GM18867 (cell line): ENCODE results near the gene TBC1D25.
A peak's percentile ranks its signal among the peaks of the same experiment; 100 is the strongest.

Source experiments
- ATAC-seq: cut with Tn5 transposase; IDR thresholded peaks from one replicate; pipeline ENCODE4 v1.9.1; 2021; ENCODE audit warnings: mild to moderate bottlenecking, moderate library complexity; ENCODE audit not compliant: unreplicated experiment

The TBC1D25 gene

GRCh38 chrX:48539345-48540027, at the start of gene TBC1D25:
TSS of gene TBC1D25 (plus strand) at chrX:48539714. CDS start at chrX:48539798, 84 bp downstream.
- peak; percentile 77 for ATAC-seq

GRCh38 chrX:48489892-48490291, 49.6 kb upstream of the TBC1D25 start:
- ATAC-seq, result no peak

GRCh38 chrX:48490661-48491060, 48.9 kb upstream of the TBC1D25 start:
- no peak for ATAC-seq

- ATAC-seq, result no peak
Observed at GRCh38 chrX:48491809-48492208, 47.7 kb upstream of the TBC1D25 start.

GRCh38 chrX:48492293-48492910, 47.1 kb upstream of the TBC1D25 start:
- ATAC-seq, result no peak

GRCh38 chrX:48493890-48494364, 45.6 kb upstream of the TBC1D25 start:
- no peak for ATAC-seq

GRCh38 chrX:48496660-48497059, 42.9 kb upstream of the TBC1D25 start:
- ATAC-seq, result no peak

GRCh38 chrX:48497871-48498270, 41.6 kb upstream of the TBC1D25 start:
- ATAC-seq, result no peak

- no peak for ATAC-seq
Observed at GRCh38 chrX:48498374-48498809, 41.1 kb upstream of the TBC1D25 start.

- ATAC-seq, result no peak
Observed at GRCh38 chrX:48504261-48504660, 35.3 kb upstream of the TBC1D25 start.

- no peak for ATAC-seq
Observed at GRCh38 chrX:48505481-48505880, 34.0 kb upstream of the TBC1D25 start.

- ATAC-seq, result no peak
Observed at GRCh38 chrX:48507246-48507645, 32.3 kb upstream of the TBC1D25 start.

- peak; percentile 75 for ATAC-seq
Observed at GRCh38 chrX:48508400-48509244, 30.9 kb upstream of the TBC1D25 start, which contains the start of gene PORCN. TSS of gene PORCN (plus strand) at chrX:48508992. CDS start at chrX:48509821, 829 bp downstream.

GRCh38 chrX:48509245-48509590, 30.3 kb upstream of the TBC1D25 start:
- no peak for ATAC-seq

GRCh38 chrX:48509619-48510018, 29.9 kb upstream of the TBC1D25 start:
- no peak for ATAC-seq

- no peak for ATAC-seq
Observed at GRCh38 chrX:48511560-48511959, 28.0 kb upstream of the TBC1D25 start.

GRCh38 chrX:48512371-48512935, 27.1 kb upstream of the TBC1D25 start:
- ATAC-seq, result no peak

- no peak for ATAC-seq
Observed at GRCh38 chrX:48513670-48514069, 25.8 kb upstream of the TBC1D25 start.

- no peak for ATAC-seq
Observed at GRCh38 chrX:48514126-48514806, 25.2 kb upstream of the TBC1D25 start.

GRCh38 chrX:48514868-48515460, 24.6 kb upstream of the TBC1D25 start:
- no peak for ATAC-seq
